Sigmoid colon (tissue), 7 donors: ENCODE results near the gene STK4. TPM values are rescaled to one million over a fixed set of nuclear protein-coding genes. Genes with fewer than 3 reads are reported as not detected.

Source experiments
- DNase-seq: peaks from one replicate; pipeline ENCODE4 v3.0.0-alpha.2; 2019
- H3K27ac ChIP-seq, 4 donors: fragments of 200-600 bp; sonication (generic); one replicate each; pipeline ENCODE4 v1.5.1; 2016 to 2019; ENCODE audit warnings: mild to moderate bottlenecking in 1 of 4
- H3K27me3 ChIP-seq, 3 donors: fragments of 200-600 bp; sonication (generic); one replicate each; pipeline ENCODE4 v1.5.1; 2019; ENCODE audit warnings: mild to moderate bottlenecking in 1 of 3
- H3K36me3 ChIP-seq, 4 donors: fragments of 200-600 bp; sonication (generic); one replicate each; pipeline ENCODE4 v1.5.1; 2016 to 2019
- H3K4me1 ChIP-seq, 4 donors: fragments of 200-600 bp; sonication (generic); one replicate each; pipeline ENCODE4 v1.5.1; 2017 to 2019
- H3K4me3 ChIP-seq, 4 donors: fragments of 200-600 bp; sonication (generic); one replicate each; pipeline ENCODE4 v1.5.1; 2017 to 2019; ENCODE audit warnings: mild to moderate bottlenecking in 2 of 4, moderate library complexity in 1 of 4
- H3K9me3 ChIP-seq, 4 donors: fragments of 200-600 bp in 3 of 4; sonication (generic) in 3 of 4; one replicate each; pipeline versions ENCODE4 v1.5.1 to v1.6.1; 2013 to 2019
- CTCF ChIP-seq, 4 experiments: fragments of 450-650 bp in 3 of 4; fragments of 200-600 bp in 1 of 4; IDR thresholded peaks; one replicate each; pipeline ENCODE4 v1.5.1; 2016 to 2019; ENCODE audit warnings: antibody characterized with exemption in 4 of 4, mild to moderate bottlenecking in 3 of 4, moderate library complexity in 2 of 4
- EP300 ChIP-seq, 4 donors: sonication (generic); formaldehyde crosslinking; IDR thresholded peaks; one replicate each; pipeline ENCODE4 v1.6.1; 2017; ENCODE audit warnings: antibody characterized with exemption in 4 of 4
- POLR2A ChIP-seq, 2 donors: fragments of 450-650 bp; IDR thresholded peaks; one replicate each; pipeline ENCODE4 v1.6.1; 2016; ENCODE audit warnings: antibody characterized with exemption in 2 of 2, mild to moderate bottlenecking in 2 of 2, moderate library complexity in 2 of 2
- POLR2AphosphoS5 ChIP-seq, 4 donors: sonication (generic); formaldehyde crosslinking; IDR thresholded peaks; one replicate each; pipeline ENCODE4 v1.6.1; 2017; ENCODE audit warnings: antibody characterized with exemption in 4 of 4
- WGBS, 2 donors: extraction: QIAGEN DNeasy Blood & Tissue Kit; methylation state at CpG; one replicate each; pipeline ENCODE4 v1.1.7; 2013; 5-methylcytosine and 5-hydroxymethylcytosine counted together
- intact Hi-C: fragments of 100-400 bp; cut with DNase I; formaldehyde crosslinking; loops from one replicate; pipeline ENCODE4 v1.15.1; 2023
- polyA plus RNA-seq, 3 donors: library from polyadenylated mRNA; stranded (reverse); fragments of 200-250 nt; gene quantifications; one replicate each; pipeline ENCODE4 v1.2.3, GENCODE V29; 2013
- total RNA-seq, 4 donors: library from RNA; depleted of rRNA; stranded (reverse); fragments of >200 nt; gene quantifications; one replicate each; pipeline ENCODE4 v1.1.0, GENCODE V29; 2016
- donor health status: healthy with polysubstance abuse.
- donor health status: Bipolar disorder and iron deficiency.
- donor health status: healthy.

STK4 gene
- total and polyA plus RNA-seq, 7 donors = 6.0 to 31.8 (median 25.7) TPM

GRCh38 chr20:44990425-44990824 lies 24.1 kb downstream of the STK4 start:
- Histone ChIP-seq H3K27ac (peak overlapping the region; percentile 26 to 54 (median 36)), H3K4me3 (peak overlapping the region in 1 of 4 donors; percentile 7), H3K27me3 (no peaks in the 10 kb centered on the region), H3K9me3 (no peaks in the 10 kb centered on the region), H3K36me3 (peaks cover 0 to 30% (median 2%) of the 10 kb centered on the region in 4 donors), H3K4me1 (peaks cover 0 to 18% (median 5%) of the 10 kb centered on the region in 4 donors)
- 53 to 83% methylated on average over 3 of the region's 3 CpGs for WGBS, 2 donors
- DNase-seq = no peak
- TF ChIP-seq POLR2AphosphoS5 (IDR thresholded peaks at IDR 0.05) = no peak
- no peak for TF ChIP-seq CTCF (IDR thresholded peaks at IDR 0.05)
- no peak for TF ChIP-seq EP300 (IDR thresholded peaks at IDR 0.05)
- no peak for TF ChIP-seq POLR2A (IDR thresholded peaks at IDR 0.05)
- intact Hi-C loops = no loop called here

GRCh38 chr20:44990957-44991356 lies 24.6 kb downstream of the STK4 start:
- intact Hi-C loops = no loop called here
- peak overlapping the region in 1 of 4 donors; percentile 7 for H3K4me3 ChIP-seq
- no peaks in the 10 kb centered on the region for H3K27me3 ChIP-seq
- no peaks in the 10 kb centered on the region for H3K9me3 ChIP-seq
- no peak for DNase-seq
- H3K27ac ChIP-seq = peak overlapping the region; percentile 26 to 54 (median 36)
- H3K36me3 ChIP-seq = peaks cover 0 to 31% (median 2%) of the 10 kb centered on the region in 4 donors
- peaks cover 0 to 18% (median 5%) of the 10 kb centered on the region in 4 donors for H3K4me1 ChIP-seq
- TF ChIP-seq CTCF (IDR thresholded peaks at IDR 0.05) (no peak), POLR2AphosphoS5 (IDR thresholded peaks at IDR 0.05) (no peak), POLR2A (IDR thresholded peaks at IDR 0.05) (no peak), EP300 (IDR thresholded peaks at IDR 0.05) (no peak)

GRCh38 chr20:44993343-44993742 lies 27.0 kb downstream of the STK4 start:
- 82 to 90% methylated on average over 3 of the region's 3 CpGs for WGBS, 2 donors
- Histone ChIP-seq H3K9me3 (no peaks in the 10 kb centered on the region), H3K4me1 (peaks cover 0 to 18% (median 5%) of the 10 kb centered on the region in 4 donors), H3K27ac (no peak overlapping the region), H3K4me3 (no peak overlapping the region), H3K27me3 (no peaks in the 10 kb centered on the region), H3K36me3 (peaks cover 0 to 35% (median 11%) of the 10 kb centered on the region in 4 donors)
- TF ChIP-seq CTCF (IDR thresholded peaks at IDR 0.05) = no peak
- TF ChIP-seq POLR2AphosphoS5 (IDR thresholded peaks at IDR 0.05) = no peak
- no peak for TF ChIP-seq POLR2A (IDR thresholded peaks at IDR 0.05)
- TF ChIP-seq EP300 (IDR thresholded peaks at IDR 0.05) = no peak
- no peak for DNase-seq
- intact Hi-C loops = no loop called here

- H3K36me3 ChIP-seq = peaks cover 0 to 71% (median 29%) of the 10 kb centered on the region in 4 donors
- 96% methylated on average over 6 of the region's 6 CpGs for WGBS, 2 donors
- H3K27me3 ChIP-seq = no peaks in the 10 kb centered on the region
- H3K4me1 ChIP-seq = no peaks in the 10 kb centered on the region
- intact Hi-C loops = no loop called here
- no peak for TF ChIP-seq EP300 (IDR thresholded peaks at IDR 0.05)
- TF ChIP-seq CTCF (IDR thresholded peaks at IDR 0.05) = no peak
- no peak for TF ChIP-seq POLR2A (IDR thresholded peaks at IDR 0.05)
- TF ChIP-seq POLR2AphosphoS5 (IDR thresholded peaks at IDR 0.05) = no peak
- no peak for DNase-seq
- no peak overlapping the region for H3K27ac ChIP-seq
- H3K9me3 ChIP-seq = no peaks in the 10 kb centered on the region
- no peak overlapping the region for H3K4me3 ChIP-seq
Observed at GRCh38 chr20:44997171-44997570, 30.9 kb downstream of the STK4 start.

- WGBS, 2 donors = 82 to 96% methylated on average over 5 of the region's 5 CpGs
- no peak for TF ChIP-seq POLR2AphosphoS5 (IDR thresholded peaks at IDR 0.05)
- no peak overlapping the region for H3K4me3 ChIP-seq
Observed at GRCh38 chr20:44997668-44998067, 31.4 kb downstream of the STK4 start.

More at GRCh38 chr20:44997668-44998067, 31.4 kb downstream of the STK4 start:
- DNase-seq = no peak
- Histone ChIP-seq H3K27ac (no peak overlapping the region), H3K27me3 (no peaks in the 10 kb centered on the region), H3K9me3 (no peaks in the 10 kb centered on the region), H3K36me3 (peaks cover 0 to 74% (median 29%) of the 10 kb centered on the region in 4 donors), H3K4me1 (no peaks in the 10 kb centered on the region)
- intact Hi-C loops = no loop called here
